T-helper 1 cell treated with Interleukin-12 subunit alpha and Interleukin-12 subunit beta and Interleukin-4 antibody, amounts not matched to agents 30 μg/mL and 1 μg/mL, for 36 hours (primary cell): ENCODE measurements around the gene SRGAP1.

Experiments used
- H3K27ac Mint-ChIP-seq: one replicate; pipeline ENCODE4 v1.8.0; 2021; ENCODE audit warnings: mild to moderate bottlenecking, mixed read lengths
- H3K27me3 Mint-ChIP-seq: one replicate; pipeline ENCODE4 v1.8.0; 2021; ENCODE audit warnings: low read depth, mixed read lengths
- H3K36me3 Mint-ChIP-seq: one replicate; pipeline ENCODE4 v1.8.0; 2021; ENCODE audit warnings: low read depth, mixed read lengths
- H3K4me1 Mint-ChIP-seq: one replicate; pipeline ENCODE4 v1.8.0; 2021; ENCODE audit warnings: low read depth, mixed read lengths
- H3K4me3 Mint-ChIP-seq: one replicate; pipeline ENCODE4 v1.8.0; 2021; ENCODE audit warnings: mild to moderate bottlenecking, moderate library complexity, mixed read lengths
- H3K9me3 Mint-ChIP-seq: one replicate; pipeline ENCODE4 v1.8.0; 2021; ENCODE audit warnings: mixed read lengths

The SRGAP1 gene

GRCh38 chr12:63937378-63938316, 93.1 kb downstream of the SRGAP1 start:
- no peak overlapping the region for H3K4me3 Mint-ChIP-seq
- H3K27me3 Mint-ChIP-seq: no peaks in the 10 kb centered on the region
- no peaks in the 10 kb centered on the region for H3K36me3 Mint-ChIP-seq
- no peaks in the 10 kb centered on the region for H3K9me3 Mint-ChIP-seq
- H3K4me1 Mint-ChIP-seq: no peaks in the 10 kb centered on the region
- no peak overlapping the region for H3K27ac Mint-ChIP-seq

- H3K9me3 Mint-ChIP-seq: no peaks in the 10 kb centered on the region
- no peaks in the 10 kb centered on the region for H3K27me3 Mint-ChIP-seq
- no peak overlapping the region for H3K4me3 Mint-ChIP-seq
- no peaks in the 10 kb centered on the region for H3K36me3 Mint-ChIP-seq
- no peaks in the 10 kb centered on the region for H3K4me1 Mint-ChIP-seq
- no peak overlapping the region for H3K27ac Mint-ChIP-seq
These were observed 96.0 kb downstream of the SRGAP1 start for GRCh38 chr12:63940310-63941005.

GRCh38 chr12:63941166-63941800, 96.8 kb downstream of the SRGAP1 start:
- H3K9me3 Mint-ChIP-seq: no peaks in the 10 kb centered on the region
- H3K27me3 Mint-ChIP-seq: no peaks in the 10 kb centered on the region
- H3K4me3 Mint-ChIP-seq: no peak overlapping the region
- no peaks in the 10 kb centered on the region for H3K4me1 Mint-ChIP-seq
- no peak overlapping the region for H3K27ac Mint-ChIP-seq
- no peaks in the 10 kb centered on the region for H3K36me3 Mint-ChIP-seq

- no peak overlapping the region for H3K27ac Mint-ChIP-seq
- no peak overlapping the region for H3K4me3 Mint-ChIP-seq
- no peaks in the 10 kb centered on the region for H3K27me3 Mint-ChIP-seq
- H3K9me3 Mint-ChIP-seq: no peaks in the 10 kb centered on the region
- no peaks in the 10 kb centered on the region for H3K36me3 Mint-ChIP-seq
- no peaks in the 10 kb centered on the region for H3K4me1 Mint-ChIP-seq
These were observed 97.4 kb downstream of the SRGAP1 start for GRCh38 chr12:63941879-63942278.

GRCh38 chr12:63942464-63943241, 98.2 kb downstream of the SRGAP1 start:
- Mint-ChIP-seq H3K4me3 (no peak overlapping the region), H3K27ac (no peak overlapping the region), H3K36me3 (no peaks in the 10 kb centered on the region), H3K27me3 (no peaks in the 10 kb centered on the region), H3K4me1 (no peaks in the 10 kb centered on the region), H3K9me3 (no peaks in the 10 kb centered on the region)

GRCh38 chr12:63944034-63944579, 99.6 kb downstream of the SRGAP1 start:
- Mint-ChIP-seq H3K36me3 (no peaks in the 10 kb centered on the region), H3K27ac (no peak overlapping the region), H3K9me3 (no peaks in the 10 kb centered on the region), H3K27me3 (no peaks in the 10 kb centered on the region), H3K4me3 (no peak overlapping the region), H3K4me1 (no peaks in the 10 kb centered on the region)

- Mint-ChIP-seq H3K4me3 (no peak overlapping the region), H3K27ac (no peak overlapping the region), H3K27me3 (no peaks in the 10 kb centered on the region), H3K9me3 (no peaks in the 10 kb centered on the region), H3K36me3 (no peaks in the 10 kb centered on the region), H3K4me1 (no peaks in the 10 kb centered on the region)
These were observed 100.2 kb downstream of the SRGAP1 start for GRCh38 chr12:63944586-63945228.

- Mint-ChIP-seq H3K4me3 (no peak overlapping the region), H3K27ac (no peak overlapping the region), H3K27me3 (no peaks in the 10 kb centered on the region), H3K4me1 (no peaks in the 10 kb centered on the region), H3K36me3 (no peaks in the 10 kb centered on the region), H3K9me3 (no peaks in the 10 kb centered on the region)
These were observed 101.3 kb downstream of the SRGAP1 start for GRCh38 chr12:63945777-63946176.

- Mint-ChIP-seq H3K4me3 (no peak overlapping the region), H3K4me1 (no peaks in the 10 kb centered on the region), H3K27ac (no peak overlapping the region), H3K9me3 (no peaks in the 10 kb centered on the region), H3K27me3 (no peaks in the 10 kb centered on the region), H3K36me3 (no peaks in the 10 kb centered on the region)
These were observed 103.7 kb downstream of the SRGAP1 start for GRCh38 chr12:63948211-63948610.

GRCh38 chr12:63949902-63950301, 105.4 kb downstream of the SRGAP1 start:
- Mint-ChIP-seq H3K27me3 (no peaks in the 10 kb centered on the region), H3K4me3 (no peak overlapping the region), H3K9me3 (no peaks in the 10 kb centered on the region), H3K27ac (no peak overlapping the region), H3K36me3 (no peaks in the 10 kb centered on the region), H3K4me1 (no peaks in the 10 kb centered on the region)

- Mint-ChIP-seq H3K36me3 (no peaks in the 10 kb centered on the region), H3K9me3 (no peaks in the 10 kb centered on the region), H3K4me1 (no peaks in the 10 kb centered on the region), H3K4me3 (no peak overlapping the region), H3K27me3 (no peaks in the 10 kb centered on the region), H3K27ac (no peak overlapping the region)
These were observed 108.5 kb downstream of the SRGAP1 start for GRCh38 chr12:63952995-63953394.

GRCh38 chr12:63955831-63956666, 111.5 kb downstream of the SRGAP1 start:
- H3K4me1 Mint-ChIP-seq: no peaks in the 10 kb centered on the region
- no peak overlapping the region for H3K27ac Mint-ChIP-seq
- H3K36me3 Mint-ChIP-seq: no peaks in the 10 kb centered on the region
- H3K27me3 Mint-ChIP-seq: no peaks in the 10 kb centered on the region
- H3K4me3 Mint-ChIP-seq: no peak overlapping the region
- H3K9me3 Mint-ChIP-seq: no peaks in the 10 kb centered on the region

GRCh38 chr12:63957496-63957895, 113.0 kb downstream of the SRGAP1 start:
- Mint-ChIP-seq H3K27me3 (no peaks in the 10 kb centered on the region), H3K4me1 (no peaks in the 10 kb centered on the region), H3K9me3 (no peaks in the 10 kb centered on the region), H3K4me3 (no peak overlapping the region), H3K27ac (no peak overlapping the region), H3K36me3 (no peaks in the 10 kb centered on the region)
